GM12872 (cell line): Measurements from ENCODE around the gene EXOC3.

Experiments
- CTCF ChIP-seq: IDR thresholded peaks from 3 replicates; pipeline ENCODE4 v1.5.1; 2011; ENCODE audit warnings: low read depth, mild to moderate bottlenecking, low read length, moderate library complexity; ENCODE audit not compliant: insufficient read depth

The EXOC3 gene

DNA sequence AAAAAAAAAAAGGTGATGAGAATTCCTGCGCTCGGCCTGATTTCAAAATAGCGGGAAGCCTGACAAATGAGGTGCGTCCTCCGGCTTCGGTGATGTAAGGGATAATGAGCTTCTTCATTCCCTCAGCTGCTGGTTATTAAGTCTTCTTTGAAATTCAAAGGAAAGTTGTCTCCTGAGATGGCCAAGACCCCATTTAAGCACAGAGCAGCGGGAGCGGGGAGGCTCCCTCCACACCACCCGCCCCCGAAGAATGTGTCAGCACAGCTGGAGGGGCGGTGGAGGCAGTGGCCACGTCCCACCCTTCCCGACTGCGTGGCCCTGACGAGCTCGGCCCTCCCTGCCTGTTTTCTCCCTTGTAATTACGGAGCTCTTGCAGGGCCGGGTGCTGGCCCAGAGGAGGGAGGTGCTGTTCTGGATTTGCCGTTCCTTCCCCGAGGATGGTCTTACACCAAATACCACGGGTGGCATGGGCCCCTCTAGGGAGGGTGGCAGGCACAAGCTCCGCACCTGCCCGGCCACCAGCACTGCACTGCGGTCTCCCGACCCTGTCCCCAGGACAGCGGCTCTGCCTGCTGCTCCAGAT lies 50.2 kb downstream of the EXOC3 start:
- TF ChIP-seq CTCF = no peak

- no peak for TF ChIP-seq CTCF
Observed at GRCh38 chr5:493758-494157, 50.8 kb downstream of the EXOC3 start.

DNA sequence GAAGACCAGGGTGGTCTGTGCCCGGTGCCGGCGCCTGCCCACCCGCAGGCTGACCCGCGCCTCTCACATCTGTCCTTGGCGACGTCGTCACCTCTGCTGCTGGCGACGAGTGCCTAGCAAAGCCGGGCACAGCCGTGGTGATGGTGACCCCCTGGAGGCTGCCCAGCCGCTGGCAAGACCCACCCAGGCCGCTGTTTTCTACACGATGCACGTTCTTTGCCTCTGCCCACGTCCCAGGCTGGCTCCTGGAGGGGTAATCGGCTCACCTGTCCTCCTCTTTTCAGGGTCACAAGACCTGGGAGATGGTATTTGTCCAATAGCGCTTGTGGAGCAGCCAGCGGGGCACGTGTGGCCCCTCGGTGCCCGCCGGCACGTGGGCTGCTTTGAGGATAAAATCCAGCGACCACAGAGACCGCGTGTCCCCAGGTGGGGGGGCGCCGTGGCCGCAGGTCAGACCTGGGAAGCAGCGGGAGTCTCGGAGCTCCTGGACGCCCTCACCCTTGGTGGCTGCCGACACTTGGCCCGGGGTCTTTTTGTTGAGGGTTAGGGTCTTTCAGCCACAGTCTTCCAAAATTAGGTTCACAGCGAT lies 51.8 kb downstream of the EXOC3 start:
- no peak for TF ChIP-seq CTCF

- TF ChIP-seq CTCF = no peak
Observed at GRCh38 chr5:496028-496427, 53.1 kb downstream of the EXOC3 start.

GRCh38 chr5:497090-497700 lies 54.2 kb downstream of the EXOC3 start:
- TF ChIP-seq CTCF = no peak

DNA sequence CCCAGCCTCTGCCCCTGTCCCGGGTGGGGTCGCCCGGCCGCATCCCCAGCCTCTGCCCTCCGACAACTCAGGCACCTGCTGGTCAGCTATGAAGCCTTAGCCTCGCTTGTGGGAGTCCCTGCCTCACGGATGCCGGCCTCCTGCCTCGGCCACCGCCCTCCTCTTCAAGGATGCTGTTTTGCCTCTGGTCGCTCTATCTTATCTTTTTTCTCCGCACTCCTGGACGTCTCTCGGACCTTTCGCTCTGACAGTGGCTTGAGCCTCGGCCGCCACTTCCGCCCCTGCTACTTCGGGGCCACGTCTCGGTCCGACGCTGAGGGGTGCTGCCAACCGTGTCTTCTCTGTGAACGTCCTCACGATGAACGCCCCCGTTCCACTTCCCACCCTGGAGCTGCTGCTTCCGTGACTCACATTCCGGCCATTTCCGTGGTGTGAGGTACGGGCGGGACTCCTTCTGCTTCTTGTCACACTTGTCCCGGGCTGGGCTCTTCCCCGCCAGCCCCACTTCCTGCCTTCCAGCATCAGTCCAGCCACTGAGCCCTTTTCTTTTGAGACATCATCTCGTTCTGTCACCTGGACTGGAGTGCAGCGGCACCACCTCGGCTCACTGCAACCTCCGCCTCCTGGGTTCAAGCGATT lies 55.0 kb downstream of the EXOC3 start:
- no peak for TF ChIP-seq CTCF
